KBM-7 (cell line): Measurements from ENCODE around the gene LIN37.

ENCODE experiments used
- DNase-seq: peaks from one replicate; pipeline ENCODE4 v3.0.0-alpha.2; 2015
- in situ Hi-C: fragments of 300-500 bp; cut with MboI; formaldehyde crosslinking; loops from 2 replicates; pipeline ENCODE4 v1.14.3; 2020; ENCODE audit warnings: low sequenced_read_pairs, low pct_unique_long_range_greater_than_20kb, mixed read lengths

LIN37 gene

GRCh38 chr19:35748106-35749020 is at the start of gene LIN37:
LIN37 (plus strand) TSS chr19:35748576; CDS start chr19:35748725, 149 bp downstream.
- in situ Hi-C loops = no loop called here
- DNase-seq = peak; percentile 99

GRCh38 chr19:35702223-35703012 is 46.0 kb upstream of the LIN37 start:
- in situ Hi-C loops = no loop called here
- DNase-seq = peak; percentile 98

- no peak for DNase-seq
Measured at GRCh38 chr19:35703343-35703742, 45.0 kb upstream of the LIN37 start.

GRCh38 chr19:35704218-35704617 is 44.2 kb upstream of the LIN37 start, which contains the start of gene ZBTB32:
ZBTB32 (plus strand) TSS chr19:35704558; CDS start chr19:35714627, 10,069 bp downstream.
- DNase-seq = no peak
- in situ Hi-C loops = no loop called here

More at GRCh38 chr19:35703343-35703742, 45.0 kb upstream of the LIN37 start:
- in situ Hi-C loops = no loop called here

- no peak for DNase-seq
- in situ Hi-C loops = no loop called here
Measured at GRCh38 chr19:35708391-35708790, 40.0 kb upstream of the LIN37 start.

- in situ Hi-C loops = no loop called here
- no peak for DNase-seq
Measured at GRCh38 chr19:35710784-35711723, 37.3 kb upstream of the LIN37 start.

GRCh38 chr19:35712567-35713505 is 35.5 kb upstream of the LIN37 start:
- DNase-seq = no peak
- in situ Hi-C loops = no loop called here

GRCh38 chr19:35713506-35713850 is 34.9 kb upstream of the LIN37 start:
- in situ Hi-C loops = no loop called here
- no peak for DNase-seq

GRCh38 chr19:35713904-35714495 is 34.4 kb upstream of the LIN37 start:
- in situ Hi-C loops = no loop called here
- DNase-seq = no peak

GRCh38 chr19:35714601-35715354 is 33.6 kb upstream of the LIN37 start:
- DNase-seq = no peak
- in situ Hi-C loops = no loop called here

- no peak for DNase-seq
- in situ Hi-C loops = no loop called here
Measured at GRCh38 chr19:35715355-35715809, 33.0 kb upstream of the LIN37 start.

- no peak for DNase-seq
- in situ Hi-C loops = no loop called here
Measured at GRCh38 chr19:35715981-35716800, 32.2 kb upstream of the LIN37 start.

GRCh38 chr19:35716801-35717664 is 31.3 kb upstream of the LIN37 start:
- DNase-seq = peak; percentile 98
- in situ Hi-C loops = no loop called here

GRCh38 chr19:35717665-35718344 is 30.6 kb upstream of the LIN37 start, which contains the start of gene KMT2B:
KMT2B (plus strand) TSS chr19:35718003; CDS start chr19:35718019, 16 bp downstream.
- no peak for DNase-seq
- in situ Hi-C loops = no loop called here
